Colonic mucosa (tissue), 4 donors: Measurements from ENCODE around the gene UBAC2. TPM values are rescaled to one million over a fixed set of nuclear protein-coding genes. Genes with fewer than 3 reads are reported as not detected.
A peak's percentile ranks its signal among the peaks of the same experiment; 100 is the strongest.

Experiments used
- DNase-seq: peaks from one replicate; pipeline ENCODE4 v3.0.0-alpha.2; 2020
- H3K27ac ChIP-seq: fragments of 200-600 bp; one replicate; pipeline ENCODE4 v1.8.0; 2021
- H3K27me3 ChIP-seq: fragments of 200-600 bp; one replicate; pipeline ENCODE4 v1.8.0; 2021
- H3K36me3 ChIP-seq: fragments of 200-600 bp; one replicate; pipeline ENCODE4 v1.8.0; 2021
- H3K4me1 ChIP-seq: fragments of 200-600 bp; one replicate; pipeline ENCODE4 v1.8.0; 2021; ENCODE audit warnings: mild to moderate bottlenecking
- H3K4me3 ChIP-seq: fragments of 200-600 bp; one replicate; pipeline ENCODE4 v1.8.0; 2021
- H3K9ac ChIP-seq, 2 donors: one replicate each; pipeline ENCODE4 v1.7.0; 2013; ENCODE audit warnings: control low read depth in 2 of 2, low read depth in 2 of 2, low read length in 2 of 2
- H3K9me3 ChIP-seq: fragments of 200-600 bp; one replicate; pipeline ENCODE4 v1.8.0; 2021
- intact Hi-C: fragments of 100-400 bp; cut with DNase I; formaldehyde crosslinking; loops from one replicate; pipeline ENCODE4 v1.14.1; 2022
- total RNA-seq, 2 donors: library from RNA; stranded (reverse); fragmentation: NEBNext Ultra II Directional in 1 of 2; extraction: Animal tissue kit (Norgen Biotek cat#: 25700) in 1 of 2; gene quantifications; one replicate each; pipeline ENCODE4 v1.2.1, GENCODE V29; 2021
- TF ChIP-seq, protein P1 (sequence below): fragments of 200-600 bp; IDR thresholded peaks from one replicate; pipeline ENCODE4 v1.8.0; 2022; ENCODE audit warnings: antibody characterized with exemption, mild to moderate bottlenecking
- donor health status: healthy.
- donor health status: DM: no; HTN: no; CAD: no.
- donor health status: DM: no; HTN: no; CAD: no.

UBAC2 gene
- total RNA-seq, 2 donors from 2014 or later, result 67.6 to 88.4 TPM

DNA sequence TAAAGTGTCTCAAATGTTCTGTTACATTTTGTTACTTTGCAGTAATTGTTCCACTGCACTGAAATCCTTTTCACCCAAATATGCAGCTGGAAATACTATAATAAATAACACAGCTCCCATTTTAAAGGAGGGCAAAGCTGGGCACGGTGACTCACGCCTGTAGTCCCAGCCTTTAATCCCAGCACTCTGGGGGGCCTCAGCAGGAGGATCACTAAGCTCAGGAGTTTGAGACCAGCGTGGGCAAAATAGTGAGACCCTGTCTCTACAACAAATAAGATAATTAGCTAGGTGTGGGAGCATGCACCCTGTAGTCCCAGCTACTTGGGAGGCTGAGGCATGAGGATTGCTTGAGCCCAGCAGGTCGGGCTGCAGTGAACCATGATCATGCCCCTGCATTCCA is 7.5 kb upstream of the UBAC2 start:
- H3K27ac ChIP-seq, result no peak overlapping the region
- no peaks in the 10 kb centered on the region for H3K9me3 ChIP-seq
- no peaks in the 10 kb centered on the region for H3K27me3 ChIP-seq
- H3K4me1 ChIP-seq, result peaks cover 13% of the 10 kb centered on the region
- H3K4me3 ChIP-seq, result no peak overlapping the region
- H3K36me3 ChIP-seq, result no peaks in the 10 kb centered on the region
- DNase-seq, result peak; percentile 17
- TF ChIP-seq, protein P1, sequence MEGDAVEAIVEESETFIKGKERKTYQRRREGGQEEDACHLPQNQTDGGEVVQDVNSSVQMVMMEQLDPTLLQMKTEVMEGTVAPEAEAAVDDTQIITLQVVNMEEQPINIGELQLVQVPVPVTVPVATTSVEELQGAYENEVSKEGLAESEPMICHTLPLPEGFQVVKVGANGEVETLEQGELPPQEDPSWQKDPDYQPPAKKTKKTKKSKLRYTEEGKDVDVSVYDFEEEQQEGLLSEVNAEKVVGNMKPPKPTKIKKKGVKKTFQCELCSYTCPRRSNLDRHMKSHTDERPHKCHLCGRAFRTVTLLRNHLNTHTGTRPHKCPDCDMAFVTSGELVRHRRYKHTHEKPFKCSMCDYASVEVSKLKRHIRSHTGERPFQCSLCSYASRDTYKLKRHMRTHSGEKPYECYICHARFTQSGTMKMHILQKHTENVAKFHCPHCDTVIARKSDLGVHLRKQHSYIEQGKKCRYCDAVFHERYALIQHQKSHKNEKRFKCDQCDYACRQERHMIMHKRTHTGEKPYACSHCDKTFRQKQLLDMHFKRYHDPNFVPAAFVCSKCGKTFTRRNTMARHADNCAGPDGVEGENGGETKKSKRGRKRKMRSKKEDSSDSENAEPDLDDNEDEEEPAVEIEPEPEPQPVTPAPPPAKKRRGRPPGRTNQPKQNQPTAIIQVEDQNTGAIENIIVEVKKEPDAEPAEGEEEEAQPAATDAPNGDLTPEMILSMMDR, result no peak
- H3K9ac ChIP-seq, result no peak overlapping the region
- intact Hi-C loops, result no loop called here

DNA sequence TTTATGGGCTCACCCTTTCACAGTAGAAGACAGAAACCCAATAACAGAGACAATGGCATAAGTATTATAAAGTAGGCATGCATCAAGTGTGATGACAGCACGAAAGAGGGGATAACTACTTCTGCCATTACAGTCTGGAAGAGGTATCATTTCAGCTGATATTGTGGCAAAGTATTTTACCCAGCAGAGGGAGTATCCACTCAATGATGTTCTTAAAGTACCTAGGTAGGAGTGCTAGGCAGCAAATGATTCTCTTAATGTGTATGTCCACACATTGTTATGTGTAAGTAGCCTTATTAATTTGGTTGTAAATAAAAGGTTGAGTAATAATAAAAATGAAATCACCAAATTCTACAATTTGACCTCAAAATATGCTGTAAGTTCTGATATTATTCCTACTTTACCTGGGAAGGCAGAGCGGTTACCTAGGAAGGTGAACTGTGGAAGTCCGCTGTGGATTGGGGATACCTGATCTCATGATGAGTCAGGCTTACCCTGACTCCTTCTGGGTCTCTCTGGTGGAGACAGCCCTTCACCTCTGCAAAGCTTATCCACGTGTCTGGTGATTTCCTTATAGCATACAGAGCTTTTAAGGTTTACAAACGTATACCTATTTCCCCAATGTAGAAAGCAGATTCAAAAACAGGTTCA is 4.1 kb upstream of the UBAC2 start:
- H3K4me1 ChIP-seq, result peaks cover 13% of the 10 kb centered on the region
- peak overlapping the region in 1 of 2 donors; percentile 70 for H3K9ac ChIP-seq

DNA sequence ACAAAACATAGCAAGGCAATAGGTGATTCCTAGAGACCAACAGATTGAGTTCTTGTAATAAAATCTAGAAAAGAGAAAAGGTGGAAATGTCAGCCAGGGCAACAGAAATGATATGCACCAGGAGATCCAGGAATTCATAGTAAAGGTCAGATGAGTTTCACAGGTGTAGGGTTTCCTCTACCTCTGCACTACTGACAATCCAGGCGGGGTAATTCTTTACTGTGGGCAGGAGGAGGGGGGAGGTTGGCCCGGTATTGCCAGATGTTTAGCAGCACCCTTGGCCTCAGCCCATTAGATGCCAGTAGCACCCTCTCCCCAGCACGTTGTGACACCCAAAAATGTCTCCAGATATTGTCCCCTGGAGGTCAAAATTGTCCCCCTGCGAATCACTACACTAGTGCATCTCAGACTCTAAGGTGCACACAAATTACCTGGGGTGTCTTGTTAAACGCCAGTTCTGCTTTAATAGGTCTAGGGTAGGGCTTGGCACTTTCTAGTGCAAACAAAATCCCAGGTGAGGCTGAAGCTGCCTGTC is 3.5 kb upstream of the UBAC2 start:
- Histone ChIP-seq H3K9ac (peak overlapping the region in 1 of 2 donors; percentile 70), H3K27ac (peak overlapping the region; percentile 97), H3K36me3 (no peaks in the 10 kb centered on the region), H3K27me3 (no peaks in the 10 kb centered on the region), H3K9me3 (no peaks in the 10 kb centered on the region), H3K4me3 (no peak overlapping the region), H3K4me1 (peaks cover 14% of the 10 kb centered on the region)
- DNase-seq, result peak; percentile 66
- intact Hi-C loops, result no loop called here
- TF ChIP-seq, protein P1, result no peak

More for the DNA sequence above, 4.1 kb upstream of the UBAC2 start:
- Histone ChIP-seq H3K27me3 (no peaks in the 10 kb centered on the region), H3K9me3 (no peaks in the 10 kb centered on the region), H3K36me3 (no peaks in the 10 kb centered on the region), H3K27ac (peak overlapping the region; percentile 97), H3K4me3 (no peak overlapping the region)
- intact Hi-C loops, result no loop called here
- TF ChIP-seq, protein P1, result peak; percentile 11
- peak; percentile 21 for DNase-seq

DNA sequence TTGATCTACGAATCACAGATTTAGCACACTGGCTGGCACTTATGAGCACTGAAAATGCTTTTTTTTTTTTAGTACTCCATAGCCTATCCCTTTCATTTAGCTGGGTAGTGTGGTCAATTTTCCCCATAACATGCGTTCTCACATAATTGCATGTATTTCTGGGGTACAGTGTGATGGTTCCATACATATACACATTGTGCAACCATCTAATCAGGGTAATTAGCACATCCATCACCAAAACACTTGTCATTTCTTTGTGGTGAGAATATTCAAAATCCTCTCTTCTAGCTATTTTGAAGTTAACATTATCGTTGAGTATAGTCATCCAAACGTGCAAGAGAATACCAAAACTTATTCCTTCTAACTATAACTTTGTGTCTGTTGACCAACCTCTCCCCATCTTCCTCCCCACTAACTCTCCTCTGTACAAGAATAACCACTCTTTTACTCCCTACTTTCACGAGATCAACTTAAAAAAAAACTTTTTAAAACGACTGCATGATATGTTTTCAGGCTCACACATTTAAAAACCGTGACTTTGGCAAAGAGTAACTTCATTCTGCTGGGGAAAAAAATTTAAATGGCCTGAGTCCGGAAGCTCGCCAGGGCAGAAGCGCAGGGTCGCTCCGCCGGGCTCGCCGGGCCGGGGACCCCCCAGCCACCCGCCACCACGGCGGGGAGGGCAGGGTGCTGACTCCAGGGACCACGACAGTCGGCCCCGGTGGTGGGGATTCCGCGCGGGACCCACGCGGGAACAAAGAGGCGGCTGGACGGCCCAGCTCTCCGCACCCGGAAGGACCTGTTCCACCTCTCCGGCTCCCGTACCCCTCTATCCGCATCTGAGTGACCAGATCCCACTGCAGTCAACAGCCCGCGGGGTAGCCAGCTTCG is 868 bp upstream of the UBAC2 start:
- peak overlapping the region; percentile 97 for H3K27ac ChIP-seq
- H3K9me3 ChIP-seq, result no peaks in the 10 kb centered on the region
- TF ChIP-seq, protein P1, result no peak
- peak; percentile 15 for DNase-seq
- peaks cover 15% of the 10 kb centered on the region for H3K4me1 ChIP-seq
- peak overlapping the region; percentile 85 for H3K4me3 ChIP-seq
- intact Hi-C loops, result loop anchor here (10.0 kb wide), 1 partner anchor 115 kb away; no protein-coding TSS in a partner anchor
- H3K36me3 ChIP-seq, result no peaks in the 10 kb centered on the region
- H3K9ac ChIP-seq, result peak overlapping the region; percentile 98
- H3K27me3 ChIP-seq, result no peaks in the 10 kb centered on the region
